ENCODE results near the gene FAIM2. TPM values are rescaled to one million over a fixed set of nuclear protein-coding genes. Genes with fewer than 3 reads are reported as not detected.

Gene FAIM2
- total RNA-seq, 1 experiment from 2014 or later, result 0.18 TPM

DNA sequence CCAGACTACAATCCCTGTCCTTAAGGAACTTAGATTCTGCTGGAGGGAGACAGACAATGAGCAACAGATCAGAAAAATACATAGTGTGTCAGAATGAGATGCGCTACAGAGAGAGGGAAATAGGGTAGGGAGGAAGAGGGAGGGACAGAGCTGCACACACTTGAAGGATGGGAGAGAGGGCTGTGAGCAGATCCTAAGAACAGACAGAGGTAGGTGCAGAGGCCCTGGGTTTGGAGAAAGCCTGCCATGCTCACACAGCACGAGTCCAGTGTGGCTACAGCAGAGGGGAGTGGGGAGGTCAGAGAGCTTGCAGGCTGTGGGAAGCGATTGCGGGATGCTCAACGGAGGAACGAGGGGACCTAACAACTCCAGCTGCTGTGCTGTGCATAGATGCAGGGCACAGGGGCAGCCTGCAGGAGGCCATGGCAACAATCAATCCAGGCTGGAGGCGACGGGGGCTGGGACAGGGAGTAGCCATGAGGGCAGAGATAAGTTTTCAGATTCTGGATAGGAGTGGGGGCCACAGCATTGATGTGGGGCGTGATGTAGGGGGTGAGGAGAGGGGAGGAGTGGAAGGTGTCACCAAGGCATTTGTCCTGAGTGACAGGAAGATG lies 20.7 kb downstream of the FAIM2 start:
- no peaks in the 10 kb centered on the region for H4K20me1 ChIP-seq (ENCODE audit: low read length)
- POLR2A ChIA-PET (ENCODE audit: unreplicated experiment), result no interaction called here
- no peak overlapping the region for H3K9ac ChIP-seq (ENCODE audit: low read length)
- H3K79me2 ChIP-seq (ENCODE audit: low read length), result no peaks in the 10 kb centered on the region
- no peak for TF ChIP-seq EZH2phosphoT487 (IDR thresholded peaks at IDR 0.05; ENCODE audit: borderline replicate concordance, low read length)
- TF ChIP-seq, protein P1, sequence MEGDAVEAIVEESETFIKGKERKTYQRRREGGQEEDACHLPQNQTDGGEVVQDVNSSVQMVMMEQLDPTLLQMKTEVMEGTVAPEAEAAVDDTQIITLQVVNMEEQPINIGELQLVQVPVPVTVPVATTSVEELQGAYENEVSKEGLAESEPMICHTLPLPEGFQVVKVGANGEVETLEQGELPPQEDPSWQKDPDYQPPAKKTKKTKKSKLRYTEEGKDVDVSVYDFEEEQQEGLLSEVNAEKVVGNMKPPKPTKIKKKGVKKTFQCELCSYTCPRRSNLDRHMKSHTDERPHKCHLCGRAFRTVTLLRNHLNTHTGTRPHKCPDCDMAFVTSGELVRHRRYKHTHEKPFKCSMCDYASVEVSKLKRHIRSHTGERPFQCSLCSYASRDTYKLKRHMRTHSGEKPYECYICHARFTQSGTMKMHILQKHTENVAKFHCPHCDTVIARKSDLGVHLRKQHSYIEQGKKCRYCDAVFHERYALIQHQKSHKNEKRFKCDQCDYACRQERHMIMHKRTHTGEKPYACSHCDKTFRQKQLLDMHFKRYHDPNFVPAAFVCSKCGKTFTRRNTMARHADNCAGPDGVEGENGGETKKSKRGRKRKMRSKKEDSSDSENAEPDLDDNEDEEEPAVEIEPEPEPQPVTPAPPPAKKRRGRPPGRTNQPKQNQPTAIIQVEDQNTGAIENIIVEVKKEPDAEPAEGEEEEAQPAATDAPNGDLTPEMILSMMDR (conservative IDR thresholded peaks at IDR 0.05; ENCODE audit: low read depth, low read length), result no peak
- TF ChIP-seq EZH2 (IDR thresholded peaks at IDR 0.05; ENCODE audit: low read length, unreplicated experiment), result no peak
- DNase-seq, result no peak
- ATAC-seq, result no peak
- no TSS peak for BruUV-seq (replicated peaks)
- H3K9me2 ChIP-seq (replicated peaks; ENCODE audit: low read length), result no peaks in the 10 kb centered on the region
- no peak overlapping the region for H2AFZ ChIP-seq (ENCODE audit: low read length)
- H3K9me3 ChIP-seq (ENCODE audit: low read length), result no peaks in the 10 kb centered on the region
- H3K4me1 ChIP-seq (ENCODE audit: insufficient read depth, low read length), result peaks cover 5% of the 10 kb centered on the region
- no peaks in the 10 kb centered on the region for H3K27me3 ChIP-seq (ENCODE audit: low read length)
- H3K4me3 ChIP-seq (ENCODE audit: low read length), result no peak overlapping the region
- intact Hi-C loops (cut with micrococcal nuclease), result no loop called here
- no peaks in the 10 kb centered on the region for H3F3A ChIP-seq (ENCODE audit: low read length, unreplicated experiment)
- no peak overlapping the region for H3K4me2 ChIP-seq (ENCODE audit: low read length)
- CTCF ChIA-PET, result no interaction called here
- no peaks in the 10 kb centered on the region for H3K36me3 ChIP-seq (ENCODE audit: low read depth, low read length)
- no peak overlapping the region for H3K27ac ChIP-seq (ENCODE audit: low read length)

DNA sequence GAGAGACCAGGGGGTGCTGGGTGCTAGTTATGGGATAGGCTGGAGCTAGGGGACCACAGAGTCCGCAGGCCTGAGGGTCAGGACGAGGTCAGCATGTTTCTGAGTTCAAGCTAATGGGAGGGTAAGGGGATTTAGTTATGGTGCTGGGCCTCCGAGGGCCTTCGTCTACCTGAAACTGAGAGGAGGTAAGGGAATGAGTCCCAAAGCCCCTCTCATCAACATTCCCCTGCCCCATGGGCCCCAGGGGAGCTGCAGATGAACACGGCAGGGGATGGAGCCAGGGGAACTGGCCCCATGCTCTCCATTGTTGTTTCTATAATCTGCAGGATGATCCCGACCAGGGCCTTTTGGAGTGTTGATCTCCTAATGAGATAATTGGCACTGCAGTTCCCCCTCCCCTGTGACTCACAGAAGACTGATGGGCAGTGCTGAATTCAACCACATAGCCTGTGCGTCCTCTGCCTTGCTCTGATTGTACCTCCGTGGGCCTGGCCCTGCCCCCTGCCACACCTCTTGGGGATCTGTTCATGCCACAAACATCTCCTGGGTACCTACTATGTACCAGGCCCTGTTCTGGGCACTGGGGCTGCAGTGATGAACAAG lies 21.4 kb downstream of the FAIM2 start:
- ChIA-PET POLR2A (ENCODE audit: unreplicated experiment) (no interaction called here), CTCF (no interaction called here)

More for the DNA sequence above, 21.4 kb downstream of the FAIM2 start:
- H3K4me2 ChIP-seq (ENCODE audit: low read length), result no peak overlapping the region
- H3K9me3 ChIP-seq (ENCODE audit: low read length), result no peaks in the 10 kb centered on the region
- H4K20me1 ChIP-seq (ENCODE audit: low read length), result no peaks in the 10 kb centered on the region
- H3F3A ChIP-seq (ENCODE audit: low read length, unreplicated experiment), result no peaks in the 10 kb centered on the region
- intact Hi-C loops (cut with micrococcal nuclease), result no loop called here
- no peak overlapping the region for H3K27ac ChIP-seq (ENCODE audit: low read length)
- no peak overlapping the region for H3K9ac ChIP-seq (ENCODE audit: low read length)
- ATAC-seq, result no peak
- H3K79me2 ChIP-seq (ENCODE audit: low read length), result no peaks in the 10 kb centered on the region
- no peaks in the 10 kb centered on the region for H3K4me1 ChIP-seq (ENCODE audit: insufficient read depth, low read length)
- no peak for DNase-seq
- no peaks in the 10 kb centered on the region for H3K36me3 ChIP-seq (ENCODE audit: low read depth, low read length)
- H3K4me3 ChIP-seq (ENCODE audit: low read length), result no peak overlapping the region
- no peak overlapping the region for H2AFZ ChIP-seq (ENCODE audit: low read length)
- no TSS peak for BruUV-seq (replicated peaks)
- TF ChIP-seq EZH2phosphoT487 (IDR thresholded peaks at IDR 0.05; ENCODE audit: borderline replicate concordance, low read length) (no peak), EZH2 (IDR thresholded peaks at IDR 0.05; ENCODE audit: low read length, unreplicated experiment) (no peak)
- TF ChIP-seq, protein P1 (conservative IDR thresholded peaks at IDR 0.05; ENCODE audit: low read depth, low read length), result no peak
- H3K9me2 ChIP-seq (replicated peaks; ENCODE audit: low read length), result no peaks in the 10 kb centered on the region
- H3K27me3 ChIP-seq (ENCODE audit: low read length), result no peaks in the 10 kb centered on the region

All from PC-3 (cell line).